Measurements from ENCODE around the gene GDF15. TPM values are rescaled to one million over a fixed set of nuclear protein-coding genes. Genes with fewer than 3 reads are reported as not detected.

GDF15 gene
- polyA plus RNA-seq, 1 donor (not counting 4 experiments of a cell fraction or from before 2014, with no cell fraction given) = 0.31 TPM

- H3K4me1 ChIP-seq (ENCODE audit: control insufficient read depth, extremely low read depth, insufficient read depth, low read length) = peaks cover 3% of the 10 kb centered on the region
- no peaks in the 10 kb centered on the region for H3K9me1 ChIP-seq (ENCODE audit: control insufficient read depth, extremely low read depth, insufficient read depth, low read length)
- H3K79me2 ChIP-seq (ENCODE audit: control insufficient read depth, insufficient read depth, low read length) = no peaks in the 10 kb centered on the region
- FAIRE-seq (no peak), DNase-seq (ENCODE audit: low read depth, low spot score) (no peak)
- peaks cover 0 to 1% of the 10 kb centered on the region in 2 experiments for H3K36me3 ChIP-seq (ENCODE audit: control insufficient read depth in 2 of 2, extremely low read depth in 1 of 2, insufficient read depth in 2 of 2, low read length in 2 of 2)
- H3K9ac ChIP-seq (ENCODE audit: control insufficient read depth, extremely low read depth, insufficient read depth, low read length) = no peak overlapping the region
- H4K20me1 ChIP-seq (ENCODE audit: control insufficient read depth, extremely low read depth, insufficient read depth, low read length) = peaks cover 9% of the 10 kb centered on the region
- H2AFZ ChIP-seq (ENCODE audit: control insufficient read depth, low read length) = no peak overlapping the region
- no peak overlapping the region for H3K4me3 ChIP-seq (ENCODE audit: control insufficient read depth in 2 of 3, extremely low read depth in 1 of 3, insufficient read depth in 2 of 3, low read depth in 1 of 3, low read length in 3 of 3)
- no peaks in the 10 kb centered on the region for H3K9me3 ChIP-seq (ENCODE audit: control insufficient read depth, low read depth, low read length)
- no peak for TF ChIP-seq CTCF (optimal IDR thresholded peaks at IDR 0.05 in 1 of 3, IDR thresholded peaks at IDR 0.05 in 1 of 3, conservative IDR thresholded peaks at IDR 0.05 in 1 of 3; ENCODE audit: extremely low read depth in 1 of 3, insufficient read depth in 2 of 3, low read length in 3 of 3)
- H3K4me2 ChIP-seq (ENCODE audit: control insufficient read depth, extremely low read depth, insufficient read depth, low read depth, low read length) = no peak overlapping the region
- H3K27me3 ChIP-seq (ENCODE audit: control insufficient read depth, extremely low read depth, insufficient read depth, low read length) = no peaks in the 10 kb centered on the region
- H3K27ac ChIP-seq (ENCODE audit: control insufficient read depth, insufficient read depth, low read length) = no peak overlapping the region
- dilution Hi-C loops (cut with MboI; ENCODE audit: extremely low pct_ligation_motif_present, low sequenced_read_pairs) = no loop called here
These were observed 43.9 kb downstream of the GDF15 start for GRCh38 chr19:18429717-18430416.

- peaks cover 0 to 1% of the 10 kb centered on the region in 2 experiments for H3K36me3 ChIP-seq (ENCODE audit: control insufficient read depth in 2 of 2, extremely low read depth in 1 of 2, insufficient read depth in 2 of 2, low read length in 2 of 2)
- peaks cover 3% of the 10 kb centered on the region for H3K4me1 ChIP-seq (ENCODE audit: control insufficient read depth, extremely low read depth, insufficient read depth, low read length)
- H3K79me2 ChIP-seq (ENCODE audit: control insufficient read depth, insufficient read depth, low read length) = no peaks in the 10 kb centered on the region
- H2AFZ ChIP-seq (ENCODE audit: control insufficient read depth, low read length) = no peak overlapping the region
- no peaks in the 10 kb centered on the region for H3K27me3 ChIP-seq (ENCODE audit: control insufficient read depth, extremely low read depth, insufficient read depth, low read length)
- TF ChIP-seq EZH2 (IDR thresholded peaks at IDR 0.05; ENCODE audit: low read length) (no peak), CTCF (optimal IDR thresholded peaks at IDR 0.05 in 1 of 3, IDR thresholded peaks at IDR 0.05 in 1 of 3, conservative IDR thresholded peaks at IDR 0.05 in 1 of 3; ENCODE audit: extremely low read depth in 1 of 3, insufficient read depth in 2 of 3, low read length in 3 of 3) (no peak)
- no peaks in the 10 kb centered on the region for H3K9me3 ChIP-seq (ENCODE audit: control insufficient read depth, low read depth, low read length)
- H3K4me2 ChIP-seq (ENCODE audit: control insufficient read depth, extremely low read depth, insufficient read depth, low read depth, low read length) = no peak overlapping the region
- dilution Hi-C loops (cut with MboI; ENCODE audit: extremely low pct_ligation_motif_present, low sequenced_read_pairs) = no loop called here
- H3K4me3 ChIP-seq (ENCODE audit: control insufficient read depth in 2 of 3, extremely low read depth in 1 of 3, insufficient read depth in 2 of 3, low read depth in 1 of 3, low read length in 3 of 3) = no peak overlapping the region
- peaks cover 9% of the 10 kb centered on the region for H4K20me1 ChIP-seq (ENCODE audit: control insufficient read depth, extremely low read depth, insufficient read depth, low read length)
- FAIRE-seq (no peak), DNase-seq (ENCODE audit: low read depth, low spot score) (no peak)
- no peak overlapping the region for H3K9ac ChIP-seq (ENCODE audit: control insufficient read depth, extremely low read depth, insufficient read depth, low read length)
- H3K27ac ChIP-seq (ENCODE audit: control insufficient read depth, insufficient read depth, low read length) = no peak overlapping the region
- H3K9me1 ChIP-seq (ENCODE audit: control insufficient read depth, extremely low read depth, insufficient read depth, low read length) = no peaks in the 10 kb centered on the region
These were observed 44.6 kb downstream of the GDF15 start for GRCh38 chr19:18430417-18431144.

All from keratinocyte (primary cell).